ENCODE measurements around the gene DDHD1. TPM values are rescaled to one million over a fixed set of nuclear protein-coding genes. Genes with fewer than 3 reads are reported as not detected.
A peak's percentile ranks its signal among the peaks of the same experiment; 100 is the strongest.
"Not testable (repeated sequence)": the region's sequence is repeated elsewhere in the genome, so short reads cannot be mapped to it uniquely, and the experiment has no call there.

The DDHD1 gene
- total RNA-seq, 2 experiments from 2014 or later, result 40.6 to 42.7 TPM

GRCh38 chr14:53127832-53128231 is 25.3 kb downstream of the DDHD1 start:
- CTCF ChIA-PET, result interaction anchor here (0.8 kb wide), 1 partner anchor 25 kb away, joined by 3 read pairs; the partner anchor contains the start of gene DDHD1
- POLR2A ChIA-PET, result interaction anchor here (1.2 kb wide), 1 partner anchor 18 kb away, joined by 6 read pairs; no protein-coding TSS in a partner anchor
- H3K27me3 Mint-ChIP-seq, result no peaks in the 10 kb centered on the region
- intact Hi-C loops (cut with micrococcal nuclease), result loop anchor here (2.0 kb wide), 1 partner anchor 17 kb away; no protein-coding TSS in a partner anchor
- H3K4me3 Mint-ChIP-seq, result no peak overlapping the region
- no peak overlapping the region for H3K27ac Mint-ChIP-seq
- peaks cover 4% of the 10 kb centered on the region for H3K36me3 Mint-ChIP-seq
- no peak for DNase-seq
- H3K9me3 Mint-ChIP-seq, result peaks cover 4% of the 10 kb centered on the region
- peaks cover 10% of the 10 kb centered on the region for H3K4me1 Mint-ChIP-seq (ENCODE audit: low read depth)

DNA sequence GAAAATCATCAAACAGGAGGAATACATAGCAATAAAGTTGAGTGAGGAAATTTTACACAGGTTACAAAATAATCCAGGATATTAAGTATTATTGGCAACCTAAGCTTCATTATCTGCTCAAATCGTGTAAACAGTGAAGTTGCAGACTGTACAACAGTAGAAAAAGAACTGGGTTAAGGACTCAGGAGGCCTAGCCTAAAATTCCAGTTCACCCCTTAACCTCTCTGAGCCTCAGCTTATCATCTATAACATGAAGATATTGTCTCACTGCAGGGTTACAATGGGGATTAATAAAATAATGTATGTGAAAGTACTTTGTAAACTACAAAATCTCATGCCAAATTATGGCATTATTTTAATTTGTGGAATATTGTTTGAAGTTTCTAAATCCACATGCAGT is 26.0 kb downstream of the DDHD1 start:
- ChIA-PET CTCF (interaction anchor here (0.8 to 1.2 kb wide), 3 partner anchors 18 to 26 kb away, joined by 3 to 6 read pairs (median 3); partner anchors contain the start of gene DDHD1), POLR2A (interaction anchor here (0.9 to 1.2 kb wide), 2 partner anchors 18 to 26 kb away, joined by 3 to 6 read pairs; partner anchors contain the start of gene DDHD1)
- Mint-ChIP-seq H3K27me3 (no peaks in the 10 kb centered on the region), H3K4me1 (ENCODE audit: low read depth) (peaks cover 10% of the 10 kb centered on the region), H3K9me3 (peaks cover 4% of the 10 kb centered on the region), H3K36me3 (peaks cover 4% of the 10 kb centered on the region), H3K4me3 (peak overlapping the region; percentile 2), H3K27ac (peak overlapping the region; percentile 46)
- intact Hi-C loops (cut with micrococcal nuclease), result loop anchor here (2.0 kb wide), 1 partner anchor 18 kb away; no protein-coding TSS in a partner anchor
- DNase-seq, result no peak

- Mint-ChIP-seq H3K27me3 (no peaks in the 10 kb centered on the region), H3K9me3 (peaks cover 8% of the 10 kb centered on the region), H3K27ac (peak overlapping the region; percentile 46), H3K4me3 (no peak overlapping the region), H3K36me3 (peaks cover 9% of the 10 kb centered on the region), H3K4me1 (ENCODE audit: low read depth) (peaks cover 10% of the 10 kb centered on the region)
- ChIA-PET CTCF (interaction anchor here (0.8 to 1.2 kb wide), 3 partner anchors 17 to 26 kb away, joined by 3 to 6 read pairs (median 3); partner anchors contain the start of gene DDHD1), POLR2A (interaction anchor here (0.9 kb wide), 1 partner anchor 26 kb away, joined by 3 read pairs; the partner anchor contains the start of gene DDHD1)
- DNase-seq, result no peak
- intact Hi-C loops (cut with micrococcal nuclease), result loop anchor here (2.0 kb wide), 1 partner anchor 18 kb away; no protein-coding TSS in a partner anchor
Observed at GRCh38 chr14:53126731-53127130, 26.4 kb downstream of the DDHD1 start.

- peaks cover 18% of the 10 kb centered on the region for H3K4me1 Mint-ChIP-seq (ENCODE audit: low read depth)
- H3K27me3 Mint-ChIP-seq, result no peaks in the 10 kb centered on the region
- ChIA-PET POLR2A (no interaction called here), CTCF (interaction anchor here (1.1 kb wide), 1 partner anchor 171 kb away, joined by 6 read pairs; no protein-coding TSS in a partner anchor)
- H3K36me3 Mint-ChIP-seq, result peaks cover 21% of the 10 kb centered on the region
- no peak overlapping the region for H3K27ac Mint-ChIP-seq
- no peak for DNase-seq
- intact Hi-C loops (cut with micrococcal nuclease), result no loop called here
- H3K9me3 Mint-ChIP-seq, result peaks cover 20% of the 10 kb centered on the region
- no peak overlapping the region for H3K4me3 Mint-ChIP-seq
Observed at GRCh38 chr14:53124786-53125185, 28.3 kb downstream of the DDHD1 start.

- CTCF ChIA-PET; H3K27ac Mint-ChIP-seq; H3K27me3 Mint-ChIP-seq; DNase-seq; intact Hi-C loops (cut with micrococcal nuclease); H3K4me3 Mint-ChIP-seq: not testable (repeated sequence)
- peaks cover 24% of the 10 kb centered on the region for H3K9me3 Mint-ChIP-seq
- POLR2A ChIA-PET, result interaction anchor here (0.7 kb wide), 1 partner anchor 11 kb away, joined by 3 read pairs; no protein-coding TSS in a partner anchor
- peaks cover 51% of the 10 kb centered on the region for H3K4me1 Mint-ChIP-seq (ENCODE audit: low read depth)
- H3K36me3 Mint-ChIP-seq, result peaks cover 33% of the 10 kb centered on the region
Observed at GRCh38 chr14:53121419-53121818, 31.7 kb downstream of the DDHD1 start.

GRCh38 chr14:53117479-53117878 is 35.6 kb downstream of the DDHD1 start:
- POLR2A ChIA-PET, result interaction anchor here (1.2 kb wide), 1 partner anchor 22 kb away, joined by 3 read pairs; no protein-coding TSS in a partner anchor
- CTCF ChIA-PET, result interaction anchor here (1.1 to 1.7 kb wide), 3 partner anchors 24 to 188 kb away, joined by 3 to 5 read pairs (median 3); no protein-coding TSS in a partner anchor
- Mint-ChIP-seq H3K4me1 (ENCODE audit: low read depth) (peaks cover 63% of the 10 kb centered on the region), H3K9me3 (peaks cover 33% of the 10 kb centered on the region), H3K36me3 (peaks cover 38% of the 10 kb centered on the region)
- intact Hi-C loops (cut with micrococcal nuclease); H3K27ac Mint-ChIP-seq; H3K27me3 Mint-ChIP-seq; DNase-seq; H3K4me3 Mint-ChIP-seq: not testable (repeated sequence)

DNA sequence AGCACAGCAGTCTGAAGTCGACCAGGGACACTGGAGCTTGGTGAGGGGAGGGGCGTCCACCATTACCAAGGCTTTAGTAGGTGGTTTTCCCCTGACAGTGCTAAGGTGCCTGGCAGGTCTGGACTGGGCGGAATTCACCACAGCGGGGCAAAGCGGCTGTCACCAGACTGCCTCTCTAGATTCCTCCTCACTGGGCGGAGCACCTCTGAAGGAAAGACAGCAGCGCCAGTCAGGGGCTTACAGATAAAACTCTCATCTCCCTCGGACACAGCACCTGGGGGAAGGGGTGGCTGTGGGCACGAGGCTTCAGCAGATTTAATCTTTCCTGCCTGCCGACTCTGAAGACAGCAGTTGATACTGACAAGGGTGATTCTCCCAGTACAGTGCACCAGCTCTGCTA is 39.1 kb downstream of the DDHD1 start:
- Mint-ChIP-seq H3K27ac (no peak overlapping the region), H3K9me3 (peaks cover 17% of the 10 kb centered on the region), H3K27me3 (no peaks in the 10 kb centered on the region), H3K36me3 (peaks cover 21% of the 10 kb centered on the region), H3K4me3 (no peak overlapping the region), H3K4me1 (ENCODE audit: low read depth) (peaks cover 50% of the 10 kb centered on the region)
- POLR2A ChIA-PET, result no interaction called here
- CTCF ChIA-PET, result no interaction called here
- intact Hi-C loops (cut with micrococcal nuclease), result no loop called here
- no peak for DNase-seq

GRCh38 chr14:53110096-53110495 is 43.0 kb downstream of the DDHD1 start:
- no peak overlapping the region for H3K4me3 Mint-ChIP-seq
- H3K27me3 Mint-ChIP-seq, result no peaks in the 10 kb centered on the region
- intact Hi-C loops (cut with micrococcal nuclease), result no loop called here
- no peak for DNase-seq
- H3K9me3 Mint-ChIP-seq, result no peaks in the 10 kb centered on the region
- peaks cover 29% of the 10 kb centered on the region for H3K4me1 Mint-ChIP-seq (ENCODE audit: low read depth)
- CTCF ChIA-PET, result interaction anchor here (0.9 to 4.2 kb wide), 5 partner anchors 16 to 285 kb away, joined by 3 to 27 read pairs (median 6); partner anchors contain the start of gene DDHD1
- H3K36me3 Mint-ChIP-seq, result peaks cover 6% of the 10 kb centered on the region
- H3K27ac Mint-ChIP-seq, result no peak overlapping the region
- POLR2A ChIA-PET, result interaction anchor here (0.6 to 3.9 kb wide), 8 partner anchors 9 to 81 kb away, joined by 3 to 55 read pairs (median 6); partner anchors contain the start of gene DDHD1

- ChIA-PET POLR2A (interaction anchor here (0.6 to 3.9 kb wide), 9 partner anchors 10 to 82 kb away, joined by 3 to 55 read pairs (median 6); partner anchors contain the start of gene DDHD1), CTCF (interaction anchor here (0.8 to 4.2 kb wide), 7 partner anchors 17 to 284 kb away, joined by 3 to 27 read pairs (median 4); partner anchors contain the start of gene DDHD1)
- H3K4me3 Mint-ChIP-seq, result no peak overlapping the region
- no peak overlapping the region for H3K27ac Mint-ChIP-seq
- intact Hi-C loops (cut with micrococcal nuclease), result loop anchor here (1.0 kb wide), 7 partner anchors 35 to 284 kb away; partner anchors contain the start of gene DDHD1
- peaks cover 23% of the 10 kb centered on the region for H3K4me1 Mint-ChIP-seq (ENCODE audit: low read depth)
- peak; percentile 76 for DNase-seq
- H3K36me3 Mint-ChIP-seq, result peaks cover 6% of the 10 kb centered on the region
- H3K9me3 Mint-ChIP-seq, result no peaks in the 10 kb centered on the region
- H3K27me3 Mint-ChIP-seq, result no peaks in the 10 kb centered on the region
Observed at GRCh38 chr14:53109105-53110041, 43.8 kb downstream of the DDHD1 start.

DNA sequence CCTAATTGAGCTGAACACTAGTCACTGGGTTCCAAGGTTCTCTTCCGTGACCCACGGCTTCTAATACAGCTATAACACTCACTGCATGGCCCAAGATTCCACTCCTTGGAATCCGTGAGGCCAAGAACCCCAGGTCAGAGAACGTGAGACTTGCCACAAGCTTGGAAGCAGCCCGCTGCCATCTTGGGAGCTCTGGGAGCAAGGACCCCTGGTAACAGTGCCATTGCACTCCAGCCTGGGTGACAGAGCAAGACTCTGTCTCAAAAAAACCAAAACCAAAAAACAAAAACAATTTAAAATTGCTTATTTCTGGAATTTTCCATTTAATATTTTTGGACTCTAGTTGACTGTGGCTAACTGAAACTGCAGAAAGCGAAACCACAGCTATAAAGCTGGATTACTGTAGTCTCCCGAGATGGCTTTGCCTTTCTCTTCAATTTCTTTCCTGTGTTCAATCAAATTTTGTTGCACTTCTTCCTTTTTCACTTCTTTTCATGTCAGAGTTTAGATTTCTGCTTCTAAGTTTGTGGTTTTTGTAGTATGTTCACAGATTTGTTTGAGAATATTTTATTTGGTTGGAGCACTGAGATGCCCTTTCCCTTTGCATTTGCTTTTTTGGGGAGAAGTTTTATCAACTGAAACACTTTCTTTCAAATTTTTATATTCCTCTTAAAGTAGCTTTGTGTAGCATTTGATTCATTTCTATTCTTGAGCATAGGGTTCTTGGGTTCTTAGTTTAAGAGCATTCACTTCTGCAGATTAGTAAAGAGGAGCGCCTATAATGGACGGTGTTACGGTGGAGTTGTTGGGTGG is 44.6 kb downstream of the DDHD1 start:
- POLR2A ChIA-PET, result interaction anchor here (1.2 to 3.9 kb wide), 8 partner anchors 15 to 82 kb away, joined by 4 to 55 read pairs (median 6); partner anchors contain the start of gene DDHD1
- no peak overlapping the region for H3K4me3 Mint-ChIP-seq
- no peaks in the 10 kb centered on the region for H3K27me3 Mint-ChIP-seq
- no peak overlapping the region for H3K27ac Mint-ChIP-seq
- H3K9me3 Mint-ChIP-seq, result no peaks in the 10 kb centered on the region
- DNase-seq, result no peak
- CTCF ChIA-PET, result interaction anchor here (0.8 to 4.2 kb wide), 10 partner anchors 18 to 283 kb away, joined by 3 to 27 read pairs (median 3); partner anchors contain the start of gene DDHD1
- peaks cover 9% of the 10 kb centered on the region for H3K36me3 Mint-ChIP-seq
- peaks cover 20% of the 10 kb centered on the region for H3K4me1 Mint-ChIP-seq (ENCODE audit: low read depth)
- intact Hi-C loops (cut with micrococcal nuclease), result loop anchor here (1.0 kb wide), 7 partner anchors 36 to 283 kb away; partner anchors contain the start of gene DDHD1

- ChIA-PET POLR2A (interaction anchor here (1.0 to 1.2 kb wide), 2 partner anchors 19 to 46 kb away, joined by 3 to 4 read pairs; partner anchors contain the start of gene DDHD1), CTCF (no interaction called here)
- DNase-seq, result no peak
- Mint-ChIP-seq H3K9me3 (no peaks in the 10 kb centered on the region), H3K27me3 (no peaks in the 10 kb centered on the region), H3K4me1 (ENCODE audit: low read depth) (peaks cover 22% of the 10 kb centered on the region), H3K4me3 (no peak overlapping the region), H3K36me3 (peaks cover 15% of the 10 kb centered on the region), H3K27ac (no peak overlapping the region)
- intact Hi-C loops (cut with micrococcal nuclease), result no loop called here
Observed at GRCh38 chr14:53106768-53107167, 46.4 kb downstream of the DDHD1 start.

All from activated CD4-positive, alpha-beta memory T cell treated with anti-CD3 and anti-CD28 coated beads for 36 hours (primary cell).